ENCODE measurements around the gene C17orf107. TPM values are rescaled to one million over a fixed set of nuclear protein-coding genes. Genes with fewer than 3 reads are reported as not detected.

The C17orf107 gene
- total RNA-seq, 1 donor from 2014 or later, result 1.6 TPM

- peak; percentile 59 to 72 for DNase-seq (ENCODE audit: low read depth in 2 of 2)
These were observed 26.6 kb upstream of the C17orf107 start for GRCh38 chr17:4872786-4873185.

- DNase-seq (ENCODE audit: low read depth in 2 of 2), result no peak
These were observed 22.2 kb upstream of the C17orf107 start for GRCh38 chr17:4877089-4877488.

- no peak for DNase-seq (ENCODE audit: low read depth in 2 of 2)
These were observed 19.7 kb upstream of the C17orf107 start for GRCh38 chr17:4879601-4880000.

DNA sequence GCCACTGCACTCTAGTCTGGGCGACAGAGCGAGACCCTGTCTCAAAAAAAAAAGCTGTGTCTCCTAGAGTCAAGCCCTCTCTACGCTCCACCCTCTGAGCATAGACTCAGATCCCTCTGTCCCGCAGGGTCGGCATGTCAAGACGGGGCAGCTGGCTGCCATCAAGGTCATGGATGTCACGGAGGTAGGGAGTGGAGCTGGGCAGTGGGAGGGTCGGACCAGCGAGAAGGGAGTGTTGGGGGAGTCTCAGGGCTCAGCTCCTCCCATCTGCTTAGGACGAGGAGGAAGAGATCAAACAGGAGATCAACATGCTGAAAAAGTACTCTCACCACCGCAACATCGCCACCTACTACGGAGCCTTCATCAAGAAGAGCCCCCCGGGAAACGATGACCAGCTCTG, 18.5 kb upstream of the C17orf107 start:
- DNase-seq (ENCODE audit: low read depth in 2 of 2), result no peak

- DNase-seq (ENCODE audit: low read depth in 2 of 2), result peak; percentile 43 to 72
These were observed 17.4 kb upstream of the C17orf107 start for GRCh38 chr17:4881761-4882555.

DNA sequence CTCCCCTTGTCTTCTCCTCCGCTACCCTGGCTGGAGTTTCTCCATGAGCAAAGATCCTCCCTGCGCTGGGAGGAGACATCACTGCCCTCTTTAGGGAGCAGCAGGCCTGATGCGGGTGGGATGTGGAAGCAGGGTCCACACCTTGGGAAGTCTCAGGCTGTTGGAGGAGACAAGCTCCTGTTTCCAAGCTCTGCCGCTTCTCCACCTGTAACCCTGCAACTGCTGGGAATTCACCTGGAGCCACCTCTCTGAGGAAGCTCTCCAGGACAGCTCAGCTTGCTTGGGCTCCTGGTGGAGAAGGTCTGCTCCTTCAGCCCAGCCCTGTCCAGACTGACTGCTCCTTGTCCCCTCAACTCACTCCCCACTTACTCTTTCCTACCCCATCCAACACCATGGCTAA, 14.8 kb upstream of the C17orf107 start:
- no peak for DNase-seq (ENCODE audit: low read depth in 2 of 2)

DNA sequence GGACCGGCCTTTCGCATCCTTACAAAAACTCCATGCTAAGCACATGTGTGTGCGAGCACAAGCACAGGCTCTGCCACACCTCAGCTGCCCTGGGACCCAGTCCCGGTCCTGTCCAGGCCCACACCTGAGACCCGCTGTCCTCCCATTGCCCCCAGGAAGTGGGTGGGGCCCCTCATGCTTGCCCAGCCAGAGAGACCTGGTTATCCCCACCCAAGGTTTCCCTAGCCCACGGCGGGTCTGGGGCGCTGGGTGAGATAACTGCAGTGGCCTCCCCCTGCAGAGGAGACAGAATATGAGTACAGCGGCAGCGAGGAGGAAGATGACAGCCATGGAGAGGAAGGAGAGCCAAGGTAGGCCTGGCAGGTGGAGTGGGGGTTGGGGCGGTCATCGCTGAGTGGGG, 12.5 kb upstream of the C17orf107 start:
- DNase-seq (ENCODE audit: low read depth in 2 of 2), result no peak

DNA sequence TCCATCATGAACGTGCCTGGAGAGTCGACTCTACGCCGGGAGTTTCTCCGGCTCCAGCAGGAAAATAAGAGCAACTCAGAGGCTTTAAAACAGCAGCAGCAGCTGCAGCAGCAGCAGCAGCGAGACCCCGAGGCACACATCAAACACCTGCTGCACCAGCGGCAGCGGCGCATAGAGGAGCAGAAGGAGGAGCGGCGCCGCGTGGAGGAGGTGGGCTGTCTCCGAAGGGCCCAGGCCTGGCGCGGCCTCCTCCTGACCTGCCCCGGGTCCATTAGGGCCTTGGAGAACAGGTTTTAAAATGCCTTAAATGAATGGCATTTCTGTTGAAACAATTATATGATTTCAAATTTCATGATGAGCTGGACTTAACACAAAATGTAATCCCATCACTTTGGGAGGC, 11.8 kb upstream of the C17orf107 start:
- no peak for DNase-seq (ENCODE audit: low read depth in 2 of 2)

- no peak for DNase-seq (ENCODE audit: low read depth in 2 of 2)
These were observed 7.6 kb upstream of the C17orf107 start for GRCh38 chr17:4891411-4892410.

GRCh38 chr17:4892499-4893221, 6.7 kb upstream of the C17orf107 start:
- no peak for DNase-seq (ENCODE audit: low read depth in 2 of 2)

DNA sequence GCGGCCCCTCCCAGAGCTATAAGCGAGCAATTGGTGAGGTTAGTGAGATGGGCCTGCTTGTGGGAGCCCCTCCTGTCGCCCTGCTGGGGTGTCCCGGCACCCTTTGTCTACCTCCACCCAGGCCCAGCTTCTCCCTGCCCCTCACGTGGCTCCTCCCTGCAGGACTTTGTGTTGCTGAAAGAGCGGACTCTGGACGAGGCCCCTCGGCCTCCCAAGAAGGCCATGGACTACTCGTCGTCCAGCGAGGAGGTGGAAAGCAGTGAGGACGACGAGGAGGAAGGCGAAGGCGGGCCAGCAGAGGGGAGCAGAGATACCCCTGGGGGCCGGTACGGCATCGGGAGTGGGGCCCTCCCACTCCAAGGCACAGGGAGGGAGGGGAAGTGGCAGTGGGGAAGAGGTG, 6.1 kb upstream of the C17orf107 start:
- DNase-seq (ENCODE audit: low read depth in 2 of 2), result no peak

- no peak for DNase-seq (ENCODE audit: low read depth in 2 of 2)
These were observed 5.4 kb upstream of the C17orf107 start for GRCh38 chr17:4893721-4894560.

- no peak for DNase-seq (ENCODE audit: low read depth in 2 of 2)
These were observed 4.2 kb upstream of the C17orf107 start for GRCh38 chr17:4895121-4895520.

DNA sequence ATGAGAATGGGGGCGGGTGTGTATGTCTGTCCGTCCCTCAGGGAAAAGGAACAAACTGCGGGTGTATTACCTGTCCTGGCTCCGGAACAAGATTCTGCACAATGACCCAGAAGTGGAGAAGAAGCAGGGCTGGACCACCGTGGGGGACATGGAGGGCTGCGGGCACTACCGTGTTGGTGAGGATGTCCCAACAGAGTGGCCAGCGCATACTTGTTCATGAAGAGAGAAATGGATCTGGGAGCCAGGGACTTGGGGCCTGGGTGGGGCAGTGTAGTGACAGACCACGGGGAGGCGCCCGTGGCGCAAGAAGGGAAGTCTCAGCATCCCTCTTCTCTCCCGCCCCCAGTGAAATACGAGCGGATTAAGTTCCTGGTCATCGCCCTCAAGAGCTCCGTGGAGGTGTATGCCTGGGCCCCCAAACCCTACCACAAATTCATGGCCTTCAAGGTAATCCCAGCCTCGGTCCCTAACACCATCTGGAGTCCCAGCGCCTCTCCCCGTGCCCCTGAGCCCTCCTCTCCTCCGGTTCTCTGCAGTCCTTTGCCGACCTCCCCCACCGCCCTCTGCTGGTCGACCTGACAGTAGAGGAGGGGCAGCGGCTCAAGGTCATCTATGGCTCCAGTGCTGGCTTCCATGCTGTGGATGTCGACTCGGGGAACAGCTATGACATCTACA, 3.5 kb upstream of the C17orf107 start:
- no peak for DNase-seq (ENCODE audit: low read depth in 2 of 2)

GRCh38 chr17:4896332-4897197, 2.8 kb upstream of the C17orf107 start:
- no peak for DNase-seq (ENCODE audit: low read depth in 2 of 2)

- no peak for DNase-seq (ENCODE audit: low read depth in 2 of 2)
These were observed 2.1 kb upstream of the C17orf107 start for GRCh38 chr17:4897198-4897687.

DNA sequence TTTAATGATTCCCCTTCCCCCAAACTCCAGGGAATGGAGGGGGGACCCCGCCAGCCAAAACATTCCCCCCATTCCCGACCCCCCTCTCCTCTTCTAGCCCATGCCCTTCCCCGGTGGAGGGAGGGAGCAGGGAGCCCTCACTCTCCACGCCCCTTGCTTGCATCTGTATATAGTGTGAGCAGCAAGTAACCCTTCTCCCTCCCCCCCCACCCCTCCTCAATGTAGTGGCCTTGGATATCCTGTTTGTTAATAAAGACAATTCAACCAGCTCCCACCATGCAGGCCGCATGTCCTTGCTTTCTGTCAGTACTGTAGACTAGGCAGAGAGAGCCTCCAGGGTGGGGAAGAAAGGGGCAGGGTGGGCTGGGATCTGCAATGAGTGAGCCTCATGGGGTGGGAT, 1.6 kb upstream of the C17orf107 start:
- no peak for DNase-seq (ENCODE audit: low read depth in 2 of 2)

- no peak for DNase-seq (ENCODE audit: low read depth in 2 of 2)
These were observed 985 bp upstream of the C17orf107 start for GRCh38 chr17:4898351-4898750.

DNA sequence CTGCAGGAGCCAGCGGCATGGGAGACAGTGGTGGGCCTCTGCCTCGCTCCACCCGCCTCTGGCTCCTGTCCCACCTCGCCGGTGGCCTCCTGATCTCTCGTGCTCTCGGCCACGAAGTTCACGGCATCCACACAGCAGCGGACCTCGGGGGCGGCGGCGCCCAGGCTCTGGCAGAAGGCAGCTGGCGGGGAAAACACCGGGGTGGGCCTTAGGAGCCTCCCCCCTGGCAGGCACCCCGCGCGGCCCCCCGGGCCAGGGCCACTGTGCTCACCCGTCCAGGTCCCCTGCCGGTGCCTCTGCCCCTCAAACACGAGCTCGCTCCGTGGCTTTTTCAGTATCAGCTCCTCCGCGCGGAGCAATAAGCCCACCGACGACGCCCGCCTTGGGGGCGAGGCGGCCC, 409 bp upstream of the C17orf107 start:
- DNase-seq (ENCODE audit: low read depth in 2 of 2), result no peak
